Measurements from ENCODE around the gene TLE6. TPM values are rescaled to one million over a fixed set of nuclear protein-coding genes. Genes with fewer than 3 reads are reported as not detected.

TLE6 gene
- total and polyA plus RNA-seq, 2 of the 13 experiments (the other 11 are each of a cell fraction or from before 2014, with no cell fraction given) = 0.24 to 5.5 TPM

DNA sequence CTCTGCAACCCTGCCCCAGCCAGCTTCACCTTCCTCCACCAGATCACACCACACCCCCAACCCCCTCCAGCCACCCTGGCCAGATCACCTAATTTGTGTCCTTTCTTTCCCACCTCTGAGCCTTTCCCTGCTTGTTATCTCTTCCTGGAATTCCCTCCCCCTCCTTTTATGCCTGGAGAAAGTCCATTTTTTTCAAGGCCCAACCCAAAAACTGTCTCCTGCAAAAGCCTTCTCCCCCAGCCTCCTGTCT is 57.0 kb downstream of the TLE6 start (continued):
- TF ChIP-seq, protein P1, sequence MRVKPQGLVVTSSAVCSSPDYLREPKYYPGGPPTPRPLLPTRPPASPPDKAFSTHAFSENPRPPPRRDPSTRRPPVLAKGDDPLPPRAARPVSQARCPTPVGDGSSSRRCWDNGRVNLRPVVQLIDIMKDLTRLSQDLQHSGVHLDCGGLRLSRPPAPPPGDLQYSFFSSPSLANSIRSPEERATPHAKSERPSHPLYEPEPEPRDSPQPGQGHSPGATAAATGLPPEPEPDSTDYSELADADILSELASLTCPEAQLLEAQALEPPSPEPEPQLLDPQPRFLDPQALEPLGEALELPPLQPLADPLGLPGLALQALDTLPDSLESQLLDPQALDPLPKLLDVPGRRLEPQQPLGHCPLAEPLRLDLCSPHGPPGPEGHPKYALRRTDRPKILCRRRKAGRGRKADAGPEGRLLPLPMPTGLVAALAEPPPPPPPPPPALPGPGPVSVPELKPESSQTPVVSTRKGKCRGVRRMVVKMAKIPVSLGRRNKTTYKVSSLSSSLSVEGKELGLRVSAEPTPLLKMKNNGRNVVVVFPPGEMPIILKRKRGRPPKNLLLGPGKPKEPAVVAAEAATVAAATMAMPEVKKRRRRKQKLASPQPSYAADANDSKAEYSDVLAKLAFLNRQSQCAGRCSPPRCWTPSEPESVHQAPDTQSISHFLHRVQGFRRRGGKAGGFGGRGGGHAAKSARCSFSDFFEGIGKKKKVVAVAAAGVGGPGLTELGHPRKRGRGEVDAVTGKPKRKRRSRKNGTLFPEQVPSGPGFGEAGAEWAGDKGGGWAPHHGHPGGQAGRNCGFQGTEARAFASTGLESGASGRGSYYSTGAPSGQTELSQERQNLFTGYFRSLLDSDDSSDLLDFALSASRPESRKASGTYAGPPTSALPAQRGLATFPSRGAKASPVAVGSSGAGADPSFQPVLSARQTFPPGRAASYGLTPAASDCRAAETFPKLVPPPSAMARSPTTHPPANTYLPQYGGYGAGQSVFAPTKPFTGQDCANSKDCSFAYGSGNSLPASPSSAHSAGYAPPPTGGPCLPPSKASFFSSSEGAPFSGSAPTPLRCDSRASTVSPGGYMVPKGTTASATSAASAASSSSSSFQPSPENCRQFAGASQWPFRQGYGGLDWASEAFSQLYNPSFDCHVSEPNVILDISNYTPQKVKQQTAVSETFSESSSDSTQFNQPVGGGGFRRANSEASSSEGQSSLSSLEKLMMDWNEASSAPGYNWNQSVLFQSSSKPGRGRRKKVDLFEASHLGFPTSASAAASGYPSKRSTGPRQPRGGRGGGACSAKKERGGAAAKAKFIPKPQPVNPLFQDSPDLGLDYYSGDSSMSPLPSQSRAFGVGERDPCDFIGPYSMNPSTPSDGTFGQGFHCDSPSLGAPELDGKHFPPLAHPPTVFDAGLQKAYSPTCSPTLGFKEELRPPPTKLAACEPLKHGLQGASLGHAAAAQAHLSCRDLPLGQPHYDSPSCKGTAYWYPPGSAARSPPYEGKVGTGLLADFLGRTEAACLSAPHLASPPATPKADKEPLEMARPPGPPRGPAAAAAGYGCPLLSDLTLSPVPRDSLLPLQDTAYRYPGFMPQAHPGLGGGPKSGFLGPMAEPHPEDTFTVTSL (CRISPR knock-in tag; IDR thresholded peaks at IDR 0.05; ENCODE audit: borderline replicate concordance) = peak; percentile 26; the same call in 1 of the 2 replicates
- TF ChIP-seq FOXP1 (IDR thresholded peaks at IDR 0.05) = no peak
- TF ChIP-seq FOXP1 (CRISPR knock-in tag; IDR thresholded peaks at IDR 0.05) = 0 out of 2 replicates have a peak, but pooled peaks have one; percentile 16

DNA sequence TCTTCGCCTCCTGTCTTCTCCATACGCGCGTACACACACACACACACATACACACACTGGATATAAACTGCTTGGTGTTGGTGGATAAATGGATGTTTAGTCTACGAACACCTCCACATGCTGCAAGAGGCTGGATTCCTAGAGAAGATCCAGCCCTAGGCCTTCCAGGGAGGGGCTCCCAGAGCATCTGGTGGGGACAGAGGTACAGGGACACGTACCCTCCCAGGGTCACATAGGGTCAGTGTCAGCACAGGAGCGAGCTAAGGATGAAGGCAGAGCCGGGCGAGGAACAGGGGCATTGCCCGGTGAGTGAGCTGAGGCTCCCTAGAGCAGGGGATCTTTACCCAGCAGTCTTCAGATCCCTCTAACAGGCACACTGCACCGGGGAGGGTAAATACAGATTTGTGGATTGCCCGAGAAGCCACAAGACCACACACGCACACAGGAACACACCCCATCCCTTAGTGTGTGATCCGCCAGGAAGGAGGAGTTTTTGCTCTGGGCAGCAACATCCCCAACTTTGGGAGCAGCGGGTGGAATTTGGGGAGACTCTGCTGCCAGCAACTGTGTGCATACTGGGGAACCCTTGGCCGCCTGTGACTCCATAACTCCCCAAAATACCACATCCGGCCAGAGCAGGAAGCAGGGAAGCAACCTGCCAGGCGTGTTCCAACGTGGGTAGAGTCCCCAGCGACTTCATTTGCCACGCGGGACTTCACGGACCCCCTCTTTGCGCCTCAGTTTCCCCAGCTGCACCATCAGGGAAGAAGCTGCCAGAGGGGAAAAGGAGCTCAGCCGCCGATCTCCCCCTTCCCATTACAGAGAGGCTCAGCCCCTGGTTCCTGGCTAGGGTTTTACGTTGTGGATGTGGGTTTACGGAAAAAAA is 57.5 kb downstream of the TLE6 start:
- Histone ChIP-seq H3K4me3 (replicated peaks in 1 of 3; ENCODE audit: insufficient read depth in 1 of 3, low read depth in 2 of 3, low read length in 3 of 3) (peak overlapping the region; percentile 64 to 78 (median 72)), H3K79me2 (ENCODE audit: insufficient read depth, low read length) (no peaks in the 10 kb centered on the region), H3K27ac (ENCODE audit: extremely low read length, insufficient read depth, low read length) (peak overlapping the region; percentile 66), H4K20me1 (ENCODE audit: insufficient read depth, low read length) (no peaks in the 10 kb centered on the region), H3K36me3 (replicated peaks in 1 of 2; ENCODE audit: control insufficient read depth in 1 of 2, insufficient read depth in 2 of 2, low read length in 2 of 2) (no peaks in the 10 kb centered on the region), H3K9me3 (ENCODE audit: low read length) (no peaks in the 10 kb centered on the region), H2AFZ (ENCODE audit: low read length) (peak overlapping the region; percentile 10), H3K4me2 (ENCODE audit: low read depth, low read length) (peak overlapping the region; percentile 98), H3K27me3 (ENCODE audit: control insufficient read depth in 1 of 2, insufficient read depth in 2 of 2, low read length in 2 of 2) (peaks cover 3 to 23% of the 10 kb centered on the region in 2 experiments; a peak in 3 of 5 replicates), H3K4me1 (ENCODE audit: insufficient read depth, low read length) (peaks cover 70% of the 10 kb centered on the region), H3K9ac (ENCODE audit: insufficient read depth, low read depth, low read length) (peak overlapping the region; percentile 74)
- ATAC-seq = peak; percentile 16
- TSS peak; percentile 93 for BruUV-seq (replicated peaks)
- ChIA-PET POLR2A (interaction anchor here (0.9 to 3.0 kb wide), 15 partner anchors 10 to 641 kb away, joined by 3 to 23 read pairs (median 4); partner anchors contain the start of genes DOHH, TLE6, ZNF556 and ZNF57), CTCF (ENCODE audit: low intra/inter-chr PET ratio, low total read pairs) (no interaction called here)
- intact Hi-C loops (cut with micrococcal nuclease; ENCODE audit: unreplicated experiment) (loop anchor here (1.0 kb wide), 1 partner anchor 58 kb away; the partner anchor contains the start of gene TLE6), in situ Hi-C loops (cut with HindIII; ENCODE audit: extremely low pct_ligation_motif_present, low pct_unique_long_range_greater_than_20kb) (no loop called here)
- FAIRE-seq = peak; percentile 43
- DNase-seq (ENCODE audit: low spot score) = no peak
- under 1% methylated on average over 21 of the region's 28 CpGs for WGBS (ENCODE audit: low lambda C conversion rate)
- TF ChIP-seq HNRNPLL (IDR thresholded peaks at IDR 0.05; ENCODE audit: low read depth, low read length, poor library complexity, severe bottlenecking) = no peak
- TF ChIP-seq ZMYM3 (CRISPR knock-in tag; IDR thresholded peaks at IDR 0.05) = 0 out of 2 replicates have a peak, but pooled peaks have one; percentile 15
- TF ChIP-seq, protein P2, sequence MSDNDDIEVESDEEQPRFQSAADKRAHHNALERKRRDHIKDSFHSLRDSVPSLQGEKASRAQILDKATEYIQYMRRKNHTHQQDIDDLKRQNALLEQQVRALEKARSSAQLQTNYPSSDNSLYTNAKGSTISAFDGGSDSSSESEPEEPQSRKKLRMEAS (IDR thresholded peaks at IDR 0.05) = peak; percentile 45; the same call in 1 of the 2 replicates
- TF ChIP-seq MEIS2 (CRISPR knock-in tag; IDR thresholded peaks at IDR 0.05) = no peak
- no peak for TF ChIP-seq PRPF4 (IDR thresholded peaks at IDR 0.05; ENCODE audit: low read depth, low read length, poor library complexity, severe bottlenecking)
- TF ChIP-seq ZBTB7A (CRISPR knock-in tag; IDR thresholded peaks at IDR 0.05) = no peak
- no peak for TF ChIP-seq DPF2 (CRISPR knock-in tag; IDR thresholded peaks at IDR 0.05; ENCODE audit: borderline replicate concordance, low read depth)
- no peak for TF ChIP-seq MTF2 (CRISPR knock-in tag; IDR thresholded peaks at IDR 0.05; ENCODE audit: borderline replicate concordance)
- TF ChIP-seq ZNF850 (CRISPR knock-in tag; conservative IDR thresholded peaks at IDR 0.05) = peak; percentile 96
- TF ChIP-seq CC2D1A (CRISPR knock-in tag; IDR thresholded peaks at IDR 0.05) = no peak
- TF ChIP-seq, protein P3, sequence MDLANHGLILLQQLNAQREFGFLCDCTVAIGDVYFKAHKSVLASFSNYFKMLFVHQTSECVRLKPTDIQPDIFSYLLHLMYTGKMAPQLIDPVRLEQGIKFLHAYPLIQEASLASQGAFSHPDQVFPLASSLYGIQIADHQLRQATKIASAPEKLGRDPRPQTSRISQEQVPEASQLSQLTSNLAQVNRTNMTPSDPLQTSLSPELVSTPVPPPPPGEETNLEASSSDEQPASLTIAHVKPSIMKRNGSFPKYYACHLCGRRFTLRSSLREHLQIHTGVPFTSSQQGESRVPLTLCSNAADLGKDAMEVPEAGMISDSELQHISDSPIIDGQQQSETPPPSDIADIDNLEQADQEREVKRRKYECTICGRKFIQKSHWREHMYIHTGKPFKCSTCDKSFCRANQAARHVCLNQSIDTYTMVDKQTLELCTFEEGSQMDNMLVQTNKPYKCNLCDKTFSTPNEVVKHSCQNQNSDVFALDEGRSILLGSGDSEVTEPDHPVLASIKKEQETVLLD (CRISPR knock-in tag; IDR thresholded peaks at IDR 0.05; ENCODE audit: low read depth) = peak; percentile 29; the same call in 1 of the 2 replicates

All from HepG2 (cell line).